HG03097 (cell line): ENCODE measurements around the gene TMEM151B.

Experiments
- ATAC-seq: cut with Tn5 transposase; IDR thresholded peaks from one replicate; pipeline ENCODE4 v1.9.1; 2021; ENCODE audit not compliant: unreplicated experiment, low FRiP score

Gene TMEM151B

DNA sequence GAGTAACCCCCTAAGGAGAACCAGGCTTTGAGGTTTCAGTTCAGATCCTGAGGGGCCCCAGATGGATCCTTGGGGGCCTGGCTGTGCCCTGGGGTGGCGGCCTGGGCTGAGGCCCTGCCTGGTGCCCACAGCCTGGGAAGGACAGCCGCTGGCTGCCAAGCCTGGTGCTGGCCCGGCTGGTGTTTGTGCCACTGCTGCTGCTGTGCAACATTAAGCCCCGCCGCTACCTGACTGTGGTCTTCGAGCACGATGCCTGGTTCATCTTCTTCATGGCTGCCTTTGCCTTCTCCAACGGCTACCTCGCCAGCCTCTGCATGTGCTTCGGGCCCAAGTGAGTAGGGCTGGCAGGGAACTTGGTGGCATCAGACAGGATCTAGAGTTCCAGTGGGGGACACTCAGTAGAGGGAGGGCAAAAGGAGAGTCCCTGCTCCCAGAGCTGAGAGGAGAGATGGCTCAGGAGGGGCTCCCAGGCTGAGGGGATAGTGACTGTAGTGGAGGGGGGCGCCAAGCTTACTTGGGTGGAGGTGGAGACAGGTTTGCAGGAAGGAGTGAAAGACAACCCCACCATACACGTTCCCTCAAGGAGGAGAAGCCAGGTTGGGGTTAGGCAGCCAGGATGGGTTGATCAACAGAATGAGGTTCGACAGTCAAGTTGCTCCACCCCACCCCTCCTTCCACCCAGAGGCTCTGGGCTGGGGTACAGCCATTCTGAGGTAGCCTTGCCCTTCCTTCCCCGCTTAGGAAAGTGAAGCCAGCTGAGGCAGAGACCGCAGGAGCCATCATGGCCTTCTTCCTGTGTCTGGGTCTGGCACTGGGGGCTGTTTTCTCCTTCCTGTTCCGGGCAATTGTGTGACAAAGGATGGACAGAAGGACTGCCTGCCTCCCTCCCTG is 37.3 kb upstream of the TMEM151B start:
- ATAC-seq: no peak

DNA sequence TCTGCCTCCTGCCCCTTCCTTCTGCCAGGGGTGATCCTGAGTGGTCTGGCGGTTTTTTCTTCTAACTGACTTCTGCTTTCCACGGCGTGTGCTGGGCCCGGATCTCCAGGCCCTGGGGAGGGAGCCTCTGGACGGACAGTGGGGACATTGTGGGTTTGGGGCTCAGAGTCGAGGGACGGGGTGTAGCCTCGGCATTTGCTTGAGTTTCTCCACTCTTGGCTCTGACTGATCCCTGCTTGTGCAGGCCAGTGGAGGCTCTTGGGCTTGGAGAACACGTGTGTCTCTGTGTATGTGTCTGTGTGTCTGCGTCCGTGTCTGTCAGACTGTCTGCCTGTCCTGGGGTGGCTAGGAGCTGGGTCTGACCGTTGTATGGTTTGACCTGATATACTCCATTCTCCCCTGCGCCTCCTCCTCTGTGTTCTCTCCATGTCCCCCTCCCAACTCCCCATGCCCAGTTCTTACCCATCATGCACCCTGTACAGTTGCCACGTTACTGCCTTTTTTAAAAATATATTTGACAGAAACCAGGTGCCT is 36.6 kb upstream of the TMEM151B start:
- no peak for ATAC-seq

DNA sequence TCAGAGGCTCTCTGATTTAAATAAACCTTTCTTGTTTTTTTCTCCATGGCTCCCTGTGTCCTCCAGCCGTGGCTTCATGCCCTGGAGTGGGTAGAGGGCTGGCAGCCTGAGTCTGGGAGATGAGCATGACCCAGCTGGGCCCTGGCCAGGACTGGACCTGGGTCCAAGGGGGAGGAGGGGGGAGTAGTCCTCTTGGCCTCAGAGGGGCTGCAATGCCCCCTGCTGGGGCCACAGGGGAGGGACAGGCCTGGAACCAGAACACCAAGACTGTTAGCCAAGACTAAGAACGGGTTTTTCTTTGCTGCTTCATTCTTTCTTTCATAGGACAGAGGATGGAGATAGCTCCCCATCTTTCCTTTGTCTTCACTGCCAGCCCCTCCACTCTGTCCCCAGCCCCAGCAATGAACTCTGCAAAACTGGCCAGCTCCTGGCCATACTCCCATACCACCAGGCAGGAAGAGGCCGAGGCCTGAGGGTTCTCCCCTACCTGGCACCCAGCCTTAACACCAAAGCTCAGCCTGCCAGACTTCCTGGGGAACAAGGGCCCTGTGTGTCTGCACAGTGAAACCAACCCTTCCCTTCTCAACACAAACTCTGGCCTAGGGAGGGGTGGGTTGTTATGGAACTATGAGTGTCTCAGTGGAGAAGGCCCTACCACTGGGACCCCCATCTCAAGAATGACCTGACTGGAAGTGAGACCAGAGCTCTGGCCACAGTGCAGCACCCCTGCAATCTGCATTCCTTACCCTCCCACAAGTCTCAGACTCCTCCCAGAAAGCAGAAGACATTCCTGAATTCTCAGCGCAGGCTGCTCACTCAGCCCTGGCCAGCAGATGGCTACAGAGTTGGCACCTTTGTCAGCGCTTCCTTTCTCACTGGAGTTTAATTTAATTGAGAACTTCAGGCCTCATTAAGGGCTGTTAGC is 35.9 kb upstream of the TMEM151B start:
- ATAC-seq: no peak

DNA sequence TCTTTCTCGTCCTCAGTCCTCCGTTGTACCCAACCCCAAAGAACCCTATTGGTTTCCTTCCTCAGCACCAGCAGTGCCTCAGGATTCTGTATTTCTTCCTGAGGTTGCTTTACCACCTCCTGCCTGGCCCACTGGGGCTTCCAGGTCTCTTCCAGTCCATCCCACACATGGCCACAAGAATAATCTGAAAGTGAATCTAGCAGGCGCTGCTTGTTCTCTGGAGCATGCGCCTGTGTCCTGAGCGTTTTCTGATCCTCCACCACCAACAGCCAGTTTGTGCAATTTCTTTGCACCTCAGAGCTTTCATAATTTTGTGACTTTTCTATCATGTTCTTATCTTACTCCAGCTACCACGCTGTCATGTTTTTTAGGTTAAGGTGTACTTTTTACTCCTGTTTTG is 35.0 kb upstream of the TMEM151B start:
- ATAC-seq: no peak

DNA sequence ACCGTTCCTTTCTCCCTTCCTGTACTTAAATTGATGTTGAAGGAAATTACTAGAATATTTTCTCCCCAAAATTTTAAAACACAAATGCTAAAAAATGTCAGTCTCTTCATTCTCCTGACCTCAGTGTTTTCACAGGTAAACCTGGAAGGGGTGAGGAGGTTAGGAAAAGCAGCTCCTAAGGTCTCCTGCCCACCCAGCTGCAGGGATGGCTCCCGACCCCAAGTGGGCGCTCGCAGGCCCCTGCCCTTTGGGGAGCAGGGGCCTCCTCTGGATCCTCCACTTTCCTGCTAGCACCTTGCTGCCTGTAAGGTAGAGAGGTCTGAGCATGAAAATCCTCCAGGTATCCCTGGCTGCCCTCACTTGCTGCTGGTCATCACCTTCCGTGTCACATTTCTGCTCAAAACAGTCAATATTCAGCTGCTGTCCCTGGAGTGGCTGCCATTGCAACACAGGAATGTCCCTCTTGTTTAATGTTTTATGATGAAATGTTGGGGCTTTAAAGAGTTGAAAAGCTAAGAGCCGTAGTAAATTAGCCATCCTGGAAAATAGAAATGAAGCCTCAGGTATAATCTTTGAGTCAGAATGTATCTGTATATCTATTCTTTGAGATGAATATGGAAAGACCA is 34.2 kb upstream of the TMEM151B start:
- ATAC-seq: no peak

DNA sequence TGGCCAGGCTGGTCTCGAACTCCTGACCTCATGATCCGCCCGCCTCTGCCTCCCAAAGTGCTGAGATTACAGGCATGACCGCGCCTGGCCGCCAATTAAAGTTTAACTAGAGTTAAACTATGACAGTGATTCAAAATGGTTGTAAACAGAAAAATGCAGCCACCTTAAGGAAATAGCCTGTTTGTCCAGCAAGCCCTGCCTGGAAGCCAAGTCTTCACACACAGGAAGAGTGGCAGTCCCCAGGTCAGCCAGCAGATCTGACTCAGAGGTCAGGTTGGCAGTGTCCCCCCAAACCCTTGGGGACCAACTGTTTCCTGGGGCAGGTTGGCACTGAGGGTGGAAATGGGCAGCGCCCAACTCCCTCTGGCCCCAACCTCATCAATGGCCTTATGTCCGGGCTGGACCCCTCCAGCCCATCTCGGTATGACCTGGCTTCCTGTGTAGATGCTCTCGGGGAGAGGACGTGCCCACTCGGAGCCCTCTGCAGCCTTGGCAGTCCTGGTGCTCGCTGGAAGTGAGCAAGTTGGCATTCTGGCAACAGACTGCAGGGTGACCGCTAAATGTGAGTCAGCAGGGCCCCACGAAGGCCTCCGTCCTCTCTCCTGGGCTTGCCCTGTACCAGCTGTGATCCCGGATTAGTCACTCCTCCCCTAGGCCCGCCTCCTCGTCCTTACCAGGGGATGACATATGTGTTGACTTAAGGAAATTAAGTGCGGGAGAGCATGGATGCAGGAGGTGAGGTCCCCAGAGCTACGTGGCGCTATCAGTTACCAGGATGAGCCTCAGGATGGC is 33.0 kb upstream of the TMEM151B start:
- ATAC-seq: peak; percentile 42

DNA sequence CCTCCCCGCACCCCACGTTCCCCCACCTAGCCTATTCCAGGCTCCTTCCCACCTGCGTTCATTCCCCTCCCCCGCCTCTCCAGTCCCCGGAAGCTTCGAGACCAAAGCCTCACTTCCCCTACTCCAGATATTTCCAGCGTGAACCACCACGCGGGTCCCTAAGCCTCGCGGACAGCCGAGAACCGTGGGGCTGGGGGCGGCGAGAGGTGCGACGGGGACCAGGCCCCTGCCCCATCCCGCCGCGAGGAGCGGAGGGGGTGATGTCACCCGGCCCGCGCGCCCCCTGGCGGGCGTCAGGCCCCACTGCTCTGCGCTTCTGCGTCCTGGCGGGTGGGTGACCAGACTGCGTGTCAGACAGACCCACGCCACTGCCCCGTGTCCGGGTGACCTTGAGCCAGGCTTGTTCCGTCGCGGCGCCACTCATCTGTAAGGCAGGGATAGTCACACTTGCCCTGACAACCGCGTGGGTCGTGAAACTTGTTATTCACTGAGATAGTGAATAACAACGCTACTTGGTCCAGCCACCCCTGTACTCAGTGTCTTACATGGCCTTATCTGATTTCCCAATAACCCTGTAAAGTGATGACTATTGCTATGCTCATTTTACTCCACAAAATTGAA is 32.3 kb upstream of the TMEM151B start:
- ATAC-seq: peak; percentile 68

DNA sequence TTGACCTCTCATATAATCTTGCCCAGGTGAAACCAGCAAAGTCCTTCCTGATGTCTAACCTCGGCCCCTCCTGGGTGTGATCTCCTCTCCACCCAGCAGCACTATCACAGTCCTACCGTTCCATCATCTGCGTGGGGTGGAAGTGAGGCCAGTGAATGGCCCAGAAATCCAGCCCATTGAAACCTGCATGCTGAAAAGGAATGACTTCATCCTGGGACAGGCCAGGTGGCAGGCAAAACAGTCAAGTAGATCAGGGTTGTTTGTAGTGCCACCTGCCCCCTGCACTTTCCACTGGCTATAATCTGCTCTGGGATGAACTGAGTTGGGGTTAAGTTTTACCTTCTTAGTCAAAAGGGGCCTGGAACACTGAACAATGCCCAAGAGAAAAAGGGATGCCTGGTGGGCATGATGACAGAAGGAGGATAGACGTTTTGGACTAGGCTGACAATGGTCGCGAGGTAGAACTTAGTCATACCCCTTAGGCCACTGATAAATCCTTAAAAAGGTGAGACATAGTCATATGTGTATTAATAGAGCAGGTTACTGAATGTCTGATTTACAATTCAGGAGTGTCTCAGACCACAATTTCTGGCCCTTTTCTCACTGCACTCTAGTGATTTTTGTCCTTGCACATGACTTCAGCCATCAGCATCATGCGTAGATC is 31.4 kb upstream of the TMEM151B start:
- ATAC-seq: no peak

DNA sequence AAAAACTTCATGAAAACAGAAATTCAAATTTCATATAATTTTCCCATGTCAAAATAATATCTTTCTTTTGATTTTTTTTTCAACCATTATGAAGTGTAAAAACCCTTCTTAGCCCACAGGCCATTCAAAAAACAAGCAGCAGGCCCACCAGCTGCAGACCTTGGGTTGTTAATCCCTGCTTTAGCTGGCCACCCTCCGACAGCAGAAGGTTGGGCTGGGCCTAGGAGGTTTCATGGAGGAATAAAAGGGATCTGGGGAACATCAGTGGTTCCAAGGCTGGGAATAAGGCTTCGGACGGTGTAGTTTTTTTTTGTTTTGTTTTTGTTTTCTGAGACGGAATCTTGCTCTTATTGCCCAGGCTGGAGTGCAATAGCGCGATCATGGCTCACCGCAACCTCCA is 26.9 kb upstream of the TMEM151B start:
- ATAC-seq: no peak

DNA sequence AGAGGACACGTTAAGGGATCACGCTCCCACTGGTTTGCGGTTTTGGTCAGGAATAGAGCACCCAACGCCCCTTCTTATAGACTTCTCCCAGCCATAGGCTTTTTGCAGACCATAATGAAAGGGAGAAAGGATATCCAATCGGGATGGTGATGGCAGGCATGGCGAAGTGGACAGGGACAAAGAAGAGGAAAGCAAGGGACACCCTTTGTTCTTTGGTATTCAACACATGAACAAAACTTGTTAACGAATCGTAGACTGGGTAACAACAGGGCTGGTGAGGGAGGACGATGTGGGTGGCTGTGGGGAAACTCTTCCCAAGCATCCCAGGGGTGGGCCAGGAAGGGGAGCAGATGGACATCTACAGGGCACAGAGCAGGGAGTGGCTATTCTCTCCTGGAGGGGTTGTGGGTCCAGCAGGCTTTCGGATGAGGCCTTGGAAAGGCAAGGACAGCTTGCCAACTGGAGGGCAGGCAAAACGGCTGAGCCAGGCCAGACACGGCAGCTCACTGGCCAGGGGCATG is 24.8 kb upstream of the TMEM151B start:
- ATAC-seq: no peak

DNA sequence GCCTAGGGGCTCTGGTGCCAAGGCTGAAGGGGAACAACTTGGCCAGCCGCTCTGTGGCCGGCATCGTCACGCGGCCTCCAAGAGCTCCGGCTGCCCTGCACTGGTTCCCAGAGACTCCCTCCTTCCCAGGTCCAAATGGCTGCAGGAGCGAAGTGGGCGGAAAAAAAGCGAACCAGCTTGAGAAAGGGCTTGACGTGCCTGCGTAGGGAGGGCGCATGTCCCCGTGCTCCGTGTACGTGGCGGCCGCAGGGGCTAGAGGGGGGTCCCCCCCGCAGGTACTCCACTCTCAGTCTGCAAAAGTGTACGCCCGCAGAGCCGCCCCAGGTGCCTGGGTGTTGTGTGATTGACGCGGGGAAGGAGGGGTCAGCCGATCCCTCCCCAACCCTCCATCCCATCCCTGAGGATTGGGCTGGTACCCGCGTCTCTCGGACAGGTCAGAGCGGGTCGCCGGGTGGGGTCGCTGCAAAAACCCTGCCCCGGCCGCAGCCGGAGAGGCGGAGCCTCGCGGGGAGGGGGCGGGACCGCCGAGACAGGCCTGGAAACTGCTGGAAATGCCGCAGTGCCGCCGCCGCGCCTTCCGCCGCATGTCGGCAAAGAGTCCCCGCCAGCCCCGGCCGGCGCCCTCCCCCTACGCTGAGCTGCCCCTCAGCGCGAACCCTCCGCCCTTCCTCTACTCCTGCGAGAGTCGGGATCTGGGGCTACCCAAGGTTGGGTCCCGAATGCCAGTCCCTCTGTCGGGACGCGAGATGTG is 24.2 kb upstream of the TMEM151B start:
- peak; percentile 42 for ATAC-seq

DNA sequence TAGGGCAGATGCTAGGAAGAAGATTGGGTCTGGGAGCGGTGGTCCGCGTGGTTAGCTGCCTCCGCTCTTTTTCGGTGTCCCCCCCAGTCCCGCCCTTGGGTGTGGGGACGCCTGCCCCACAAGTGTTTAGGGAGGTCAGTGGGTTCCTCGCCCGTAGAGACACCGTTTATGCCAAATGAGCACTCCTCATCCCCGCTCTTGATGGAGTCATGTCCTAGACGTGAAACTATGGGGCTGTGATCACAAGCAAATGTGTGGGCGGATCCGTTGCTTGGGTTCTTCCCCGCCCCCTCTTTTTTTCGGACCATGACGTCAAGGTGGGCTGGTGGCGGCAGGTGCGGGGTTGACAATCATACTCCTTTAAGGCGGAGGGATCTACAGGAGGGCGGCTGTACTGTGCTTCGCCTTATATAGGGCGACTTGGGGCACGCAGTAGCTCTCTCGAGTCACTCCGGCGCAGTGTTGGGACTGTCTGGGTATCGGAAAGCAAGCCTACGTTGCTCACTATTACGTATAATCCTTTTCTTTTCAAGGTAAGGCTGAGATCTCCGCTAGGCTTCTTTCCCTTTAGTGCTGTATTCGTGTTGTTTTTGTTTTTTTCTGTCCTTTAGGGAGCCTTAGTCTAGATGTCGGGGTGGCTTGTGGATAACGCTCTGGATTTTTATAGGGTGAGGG is 23.4 kb upstream of the TMEM151B start, which contains the start of gene HSP90AB1:
Gene HSP90AB1, plus strand, starts transcription at position 439 of the 675 bp plus-strand sequence. CDS start 1,529 bp downstream, outside the sequence.
- peak; percentile 72 for ATAC-seq

DNA sequence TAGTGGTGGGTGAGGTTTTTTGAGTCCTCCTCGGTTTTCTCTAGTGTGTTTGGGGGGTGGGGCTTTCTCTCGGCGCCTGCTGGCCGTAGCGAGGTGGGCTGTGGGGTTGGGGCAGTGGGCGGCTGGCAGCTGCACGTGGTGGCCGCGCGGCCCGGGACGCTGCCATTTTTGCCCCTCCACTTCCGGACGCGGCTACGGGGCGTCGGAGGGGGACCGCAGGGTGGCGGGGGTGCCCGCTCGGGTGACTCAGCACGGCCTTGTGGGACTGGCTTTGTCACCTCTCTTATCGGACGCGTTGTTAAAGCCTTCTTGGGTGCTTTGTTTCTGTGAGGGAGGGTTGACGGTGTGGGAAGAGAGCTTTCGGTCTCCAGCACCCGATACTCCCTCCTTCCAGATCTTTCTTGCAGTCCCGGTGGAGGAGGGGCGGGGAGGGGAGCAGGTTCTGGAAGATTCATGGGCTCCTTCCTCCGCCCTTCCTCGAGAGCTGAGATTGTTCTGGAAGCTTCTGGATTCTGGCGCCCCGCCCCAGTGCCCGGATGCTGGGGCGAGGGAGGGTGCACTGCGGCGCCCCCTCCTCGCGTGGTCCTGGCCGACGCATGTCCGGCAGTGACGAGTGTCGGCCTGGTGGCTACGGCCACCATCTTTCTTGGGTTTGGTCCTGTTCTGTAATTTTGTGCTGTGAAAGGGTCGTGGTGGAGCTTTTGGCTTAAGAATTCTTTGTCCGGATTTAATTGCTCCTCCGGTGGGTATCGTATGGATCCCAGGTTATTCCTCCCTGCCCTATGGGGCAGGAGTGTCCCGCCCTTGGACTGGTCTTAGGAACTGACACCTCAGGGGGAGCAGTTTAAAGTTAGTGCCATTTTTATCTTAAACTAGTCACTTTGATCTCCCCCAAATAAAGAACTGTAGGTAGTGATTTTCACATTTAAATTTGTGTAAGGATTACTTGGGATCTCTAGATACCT is 22.6 kb upstream of the TMEM151B start:
- peak; percentile 16 for ATAC-seq

DNA sequence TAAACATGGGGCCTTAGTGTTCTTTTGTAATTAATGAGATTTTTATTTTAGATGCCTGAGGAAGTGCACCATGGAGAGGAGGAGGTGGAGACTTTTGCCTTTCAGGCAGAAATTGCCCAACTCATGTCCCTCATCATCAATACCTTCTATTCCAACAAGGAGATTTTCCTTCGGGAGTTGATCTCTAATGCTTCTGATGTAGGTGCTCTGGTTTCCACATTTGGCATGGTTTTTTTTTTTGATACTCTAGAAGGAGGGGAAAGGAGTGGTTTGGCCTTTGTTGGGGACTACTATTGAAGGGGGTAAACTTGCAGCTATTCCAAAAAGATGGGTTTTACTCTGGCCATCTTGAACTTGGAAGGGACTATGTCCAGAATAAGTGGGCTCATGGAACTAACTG is 21.7 kb upstream of the TMEM151B start:
- no peak for ATAC-seq

DNA sequence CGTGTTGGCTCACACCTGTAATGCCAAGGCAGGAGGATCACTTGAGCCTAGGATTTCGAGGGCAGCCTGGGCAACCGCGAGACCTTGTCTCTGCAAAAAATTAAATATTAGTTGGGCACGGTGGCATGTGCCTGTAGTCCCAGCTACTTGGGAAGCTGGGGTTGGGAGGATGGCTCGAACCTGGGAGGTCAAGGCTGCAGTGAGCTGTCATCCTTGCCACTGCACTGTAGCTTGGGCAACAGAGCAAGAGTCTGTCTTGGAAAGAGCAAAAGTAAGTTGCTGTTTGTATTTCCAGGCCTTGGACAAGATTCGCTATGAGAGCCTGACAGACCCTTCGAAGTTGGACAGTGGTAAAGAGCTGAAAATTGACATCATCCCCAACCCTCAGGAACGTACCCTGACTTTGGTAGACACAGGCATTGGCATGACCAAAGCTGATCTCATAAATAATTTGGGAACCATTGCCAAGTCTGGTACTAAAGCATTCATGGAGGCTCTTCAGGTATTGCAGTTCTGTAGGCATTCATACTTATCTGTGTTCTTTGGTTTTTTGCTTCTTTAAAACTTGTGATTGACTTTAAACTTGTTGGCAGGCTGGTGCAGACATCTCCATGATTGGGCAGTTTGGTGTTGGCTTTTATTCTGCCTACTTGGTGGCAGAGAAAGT is 21.0 kb upstream of the TMEM151B start:
- no peak for ATAC-seq
